Adrenal gland (tissue), 12 donors: ENCODE results near the gene ZFP64. TPM values are rescaled to one million over a fixed set of nuclear protein-coding genes. Genes with fewer than 3 reads are reported as not detected.

Experiments used
- DNase-seq, 7 donors: peaks; one replicate each; pipeline ENCODE4 v3.0.0-alpha.2; 2019 to 2020
- H3K27ac ChIP-seq, 5 donors: fragments of 200-600 bp; sonication (generic) in 4 of 5; 1 replicate in 3 of 5; 2 replicates in 2 of 5; pipeline versions ENCODE4 v1.5.1 to v1.8.0; 2016 to 2020; ENCODE audit warnings: mild to moderate bottlenecking in 1 of 5
- H3K27me3 ChIP-seq: fragments of 200-600 bp; 2 replicates; pipeline ENCODE4 v1.8.0; 2021
- H3K36me3 ChIP-seq, 2 donors: fragments of 200-600 bp; replicated peaks in 1 of 2; 1 replicate in 1 of 2; 2 replicates in 1 of 2; pipeline versions ENCODE4 v1.5.1 to v1.8.0; 2018 to 2022
- H3K4me1 ChIP-seq, 2 donors: fragments of 200-600 bp; replicated peaks in 1 of 2; 1 replicate in 1 of 2; 2 replicates in 1 of 2; pipeline versions ENCODE4 v1.5.1 to v1.8.0; 2018 to 2021
- H3K4me3 ChIP-seq, 4 donors: fragments of 200-600 bp; sonication (generic) in 3 of 4; one replicate each; pipeline ENCODE4 v1.5.1; 2016 to 2018
- H3K9me3 ChIP-seq, 3 donors: fragments of 200-600 bp; sonication (generic) in 1 of 3; replicated peaks in 1 of 3; 1 replicate in 2 of 3; 2 replicates in 1 of 3; pipeline versions ENCODE4 v1.5.1 to v1.8.0; 2016 to 2021
- CTCF ChIP-seq, 6 experiments: fragments of 450-650 bp in 4 of 6; fragments of 200-600 bp in 2 of 6; sonication (generic) in 1 of 6; IDR thresholded peaks; 1 replicate in 5 of 6; 2 replicates in 1 of 6; pipeline versions ENCODE4 v1.5.1 to v1.8.0; 2016 to 2021; ENCODE audit warnings: antibody characterized with exemption in 6 of 6, mild to moderate bottlenecking in 2 of 6, moderate library complexity in 1 of 6
- POLR2A ChIP-seq, 2 donors: fragments of 450-650 bp; IDR thresholded peaks; one replicate each; pipeline ENCODE4 v1.6.1; 2017; ENCODE audit warnings: antibody characterized with exemption in 2 of 2, mild to moderate bottlenecking in 2 of 2, moderate library complexity in 1 of 2
- WGBS, 4 donors: extraction: QIAGEN DNeasy Blood & Tissue Kit in 2 of 4; methylation state at CpG; one replicate each; pipeline versions ENCODE4 v1.1.5 to v1.1.7; 2013 to 2017; 5-methylcytosine and 5-hydroxymethylcytosine counted together
- intact Hi-C, 2 donors: fragments of 100-400 bp; cut with DNase I; formaldehyde crosslinking; loops; one replicate each; pipeline versions ENCODE4 v1.14.1 to v1.15.0; 2022 to 2023
- polyA plus RNA-seq, 3 donors: library from polyadenylated mRNA; stranded (reverse); fragments of 200-250 nt in 2 of 3; fragments of 350-450 nt in 1 of 3; fragmentation: Illumina TruSeq in 1 of 3; extraction: RNeasy Lipid Tissue Mini Kit (QIAGEN cat#74804) in 1 of 3; gene quantifications; one replicate each; pipeline ENCODE4 v1.2.3, GENCODE V29; 2013 to 2014
- total RNA-seq, 9 donors: library from RNA; depleted of rRNA in 4 of 9; stranded (reverse); fragments of >200 nt in 4 of 9; fragments of 120-200 nt in 1 of 9; fragmentation: NEBNext Ultra II Directional in 1 of 9; extraction: Animal tissue kit (Norgen Biotek cat#: 25700) in 1 of 9; gene quantifications; one replicate each; pipeline versions ENCODE4 v1.1.0 to v1.2.4, GENCODE V29; 2013 to 2023
- donor health status: healthy with polysubstance abuse.
- donor health status: Bipolar disorder and iron deficiency.
- donor health status: DM: yes; HTN: yes; CAD: no.
- donor health status: DM: no; HTN: no; CAD: no.
- donor health status: DM: no; HTN: no; CAD: no.
- donor health status: DM: yes; HTN: yes; CAD: no.

The ZFP64 gene
- total and polyA plus RNA-seq, 12 donors = 2.3 to 27.6 (median 13.4) TPM

- intact Hi-C loops = no loop called here
- 2 to 7% (median 3%) methylated on average over 14 to 82 of the region's 82 CpGs for WGBS, 4 donors
- peak overlapping the region in 1 of 4 donors; percentile 49 for H3K4me3 ChIP-seq
- no peaks in the 10 kb centered on the region for H3K36me3 ChIP-seq
- H3K27me3 ChIP-seq = peaks cover 32% of the 10 kb centered on the region
- TF ChIP-seq CTCF (IDR thresholded peaks at IDR 0.05) (no peak), POLR2A (IDR thresholded peaks at IDR 0.05) (no peak)
- H3K4me1 ChIP-seq = peaks cover 13 to 27% of the 10 kb centered on the region in 2 donors
- no peak overlapping the region for H3K27ac ChIP-seq
- H3K9me3 ChIP-seq = no peaks in the 10 kb centered on the region
- peak in 5 of 7 donors; percentile 19 to 32 (median 22) for DNase-seq
These were observed 86.8 kb downstream of the ZFP64 start for GRCh38 chr20:52104546-52105441.

GRCh38 chr20:52103913-52104545, 87.5 kb downstream of the ZFP64 start:
- WGBS, 4 donors = 2 to 7% (median 4%) methylated on average over 16 to 33 of the region's 33 CpGs
- no peak for DNase-seq
- Histone ChIP-seq H3K4me3 (peak overlapping the region in 1 of 4 donors; percentile 49), H3K27me3 (peaks cover 32% of the 10 kb centered on the region), H3K4me1 (peaks cover 13 to 27% of the 10 kb centered on the region in 2 donors), H3K27ac (no peak overlapping the region), H3K36me3 (no peaks in the 10 kb centered on the region), H3K9me3 (no peaks in the 10 kb centered on the region)
- intact Hi-C loops = no loop called here
- no peak for TF ChIP-seq POLR2A (IDR thresholded peaks at IDR 0.05)
- TF ChIP-seq CTCF (IDR thresholded peaks at IDR 0.05) = no peak

GRCh38 chr20:52103335-52103912, 88.2 kb downstream of the ZFP64 start:
- Histone ChIP-seq H3K27me3 (peaks cover 32% of the 10 kb centered on the region), H3K4me3 (peak overlapping the region in 1 of 4 donors; percentile 49), H3K4me1 (peaks cover 13 to 27% of the 10 kb centered on the region in 2 donors), H3K36me3 (no peaks in the 10 kb centered on the region), H3K9me3 (no peaks in the 10 kb centered on the region), H3K27ac (no peak overlapping the region)
- 38 to 42% (median 41%) methylated on average over 22 to 23 of the region's 23 CpGs for WGBS, 4 donors
- TF ChIP-seq CTCF (IDR thresholded peaks at IDR 0.05) (no peak), POLR2A (IDR thresholded peaks at IDR 0.05) (no peak)
- intact Hi-C loops = no loop called here
- no peak for DNase-seq

- H3K4me1 ChIP-seq = peaks cover 13 to 27% of the 10 kb centered on the region in 2 donors
- H3K36me3 ChIP-seq = no peaks in the 10 kb centered on the region
- H3K27me3 ChIP-seq = peaks cover 32% of the 10 kb centered on the region
- WGBS, 4 donors = 88 to 93% (median 91%) methylated on average over 4 of the region's 4 CpGs
- H3K4me3 ChIP-seq = no peak overlapping the region
- DNase-seq = no peak
- H3K9me3 ChIP-seq = no peaks in the 10 kb centered on the region
- intact Hi-C loops = no loop called here
- TF ChIP-seq POLR2A (IDR thresholded peaks at IDR 0.05) = no peak
- TF ChIP-seq CTCF (IDR thresholded peaks at IDR 0.05) = no peak
- no peak overlapping the region for H3K27ac ChIP-seq
These were observed 89.0 kb downstream of the ZFP64 start for GRCh38 chr20:52102559-52102958.
